Keratinocyte (primary cell): ENCODE data around the gene EEPD1.

Experiments used
- CTCF ChIP-seq, 3 experiments: IDR thresholded peaks in 1 of 3; conservative IDR thresholded peaks in 1 of 3; optimal IDR thresholded peaks in 1 of 3; 2 replicates in 2 of 3; 3 replicates in 1 of 3; pipeline versions ENCODE3 to v1.5.1; 2011; ENCODE audit warnings: low read length in 3 of 3, mild to moderate bottlenecking in 3 of 3, moderate library complexity in 2 of 3, control low read depth in 1 of 3, inconsistent platforms in 1 of 3; ENCODE audit not compliant: insufficient read depth in 2 of 3; ENCODE audit errors: extremely low read depth in 1 of 3
- EZH2 ChIP-seq: IDR thresholded peaks from one replicate; pipeline ENCODE4 v1.6.1; 2012; ENCODE audit warnings: inconsistent platforms, mild to moderate bottlenecking, low read length, moderate library complexity

DNA sequence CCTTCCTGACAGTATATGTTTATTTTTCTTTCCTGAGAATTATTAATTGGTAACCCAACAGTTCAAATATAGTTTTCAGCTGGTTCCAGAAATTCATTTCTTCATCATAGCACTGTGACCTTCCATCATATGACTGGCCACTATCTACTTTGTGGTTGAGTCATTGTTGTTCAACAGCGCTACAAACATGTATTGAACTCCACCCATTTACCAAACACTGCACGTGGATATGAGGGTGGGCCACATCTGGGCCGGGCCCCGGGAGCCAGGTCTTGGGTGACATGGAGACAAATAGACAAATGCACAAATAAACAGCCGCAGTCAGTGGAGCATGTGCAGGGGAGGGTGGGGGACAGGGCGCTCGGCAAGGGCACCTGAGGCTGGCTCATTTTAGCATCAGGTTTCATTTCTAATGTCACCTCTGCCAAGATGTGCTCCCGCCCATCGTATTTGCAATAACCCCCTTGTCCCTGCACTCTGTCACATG lies 24.0 kb upstream of the EEPD1 start:
- TF ChIP-seq EZH2 (no peak), CTCF (optimal IDR thresholded peaks at IDR 0.05 in 1 of 3, IDR thresholded peaks at IDR 0.05 in 1 of 3, conservative IDR thresholded peaks at IDR 0.05 in 1 of 3; ENCODE audit: extremely low read depth in 1 of 3, insufficient read depth in 2 of 3, low read length in 3 of 3) (no peak)
